ENCODE data around the gene PTPRZ1.

PTPRZ1 gene

DNA sequence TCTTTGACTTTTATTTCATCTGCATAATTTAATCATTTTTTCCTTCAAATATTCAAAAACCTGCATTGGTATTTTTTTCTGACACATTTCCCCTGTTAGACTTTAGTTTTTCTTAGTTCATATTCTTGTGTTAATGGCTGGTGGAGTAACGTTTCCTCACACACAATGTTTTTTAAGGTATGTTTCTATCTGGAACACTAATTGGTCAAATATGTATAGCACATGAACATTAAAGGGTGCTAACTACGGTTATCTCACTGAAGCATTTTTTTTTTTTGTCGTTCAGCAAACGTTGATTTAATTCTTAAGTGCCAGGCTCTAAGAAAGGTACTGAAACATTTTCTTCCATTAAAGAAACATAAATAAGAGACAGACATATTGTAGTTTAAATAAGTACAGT lies 87.7 kb downstream of the PTPRZ1 start:
- no peak for DNase-seq

DNA sequence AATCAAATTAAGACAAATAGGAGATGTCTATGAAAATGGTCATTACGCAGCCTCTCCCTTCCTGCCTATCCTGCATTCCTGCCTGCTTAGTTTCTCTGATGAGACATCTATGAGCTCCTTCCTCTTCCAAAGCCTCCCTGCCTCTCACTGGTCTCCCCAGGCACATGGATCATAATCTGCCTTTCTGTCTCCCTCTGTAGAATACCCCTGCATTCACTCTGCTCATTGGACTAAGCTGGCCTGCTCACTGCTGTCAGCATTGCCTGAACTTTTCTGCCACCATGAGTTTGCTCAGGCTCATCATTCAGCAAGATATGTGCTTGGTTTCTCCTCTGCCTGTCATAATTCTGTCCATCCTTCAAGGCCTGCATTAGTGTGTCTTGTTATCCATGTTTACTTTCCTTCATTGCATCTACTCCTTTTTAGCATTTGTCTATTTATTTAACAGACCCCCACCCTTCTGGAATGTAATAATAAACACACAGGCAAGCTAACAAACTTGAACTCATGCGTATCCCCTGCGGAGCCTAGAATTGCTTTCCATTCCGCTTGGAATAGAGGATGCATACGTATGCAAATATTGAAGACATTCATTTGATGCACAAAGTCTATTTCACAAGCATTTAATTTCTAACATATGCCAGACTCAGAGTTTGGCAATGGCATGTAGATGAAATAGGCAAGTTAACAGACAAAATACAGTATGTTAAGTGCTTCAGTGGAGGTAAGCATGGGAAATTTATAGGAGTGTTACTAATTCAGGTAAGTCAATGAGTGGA lies 88.3 kb downstream of the PTPRZ1 start:
- no peak for DNase-seq

DNA sequence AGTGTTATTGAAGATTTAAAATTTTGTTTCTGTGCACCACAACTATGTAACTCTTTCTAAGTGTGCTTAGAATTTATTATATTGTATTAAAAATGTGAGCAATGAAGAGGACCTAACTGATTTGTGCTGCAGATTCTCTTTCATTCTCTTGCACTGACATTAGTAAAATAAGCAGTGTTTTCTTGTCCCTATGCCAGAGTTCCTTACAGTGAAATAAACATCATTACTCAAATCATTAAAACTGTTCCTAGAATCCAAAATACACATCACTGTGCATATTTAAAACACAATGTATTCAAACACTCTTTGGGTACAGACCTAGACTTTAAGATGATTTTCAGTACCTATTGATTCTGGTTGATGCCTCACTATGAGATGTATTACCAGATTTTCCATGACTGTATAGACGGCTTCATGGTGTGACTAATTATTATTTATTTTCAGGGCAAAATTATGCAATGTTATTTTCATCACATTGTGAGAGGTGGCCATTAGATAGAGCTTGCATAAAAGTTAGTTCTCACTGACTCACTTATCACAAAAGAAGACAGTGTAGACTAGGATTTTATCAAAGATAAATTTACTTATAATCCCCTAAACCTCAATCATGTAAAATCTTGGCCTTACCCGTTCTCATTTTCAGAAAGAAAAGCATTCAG lies 93.4 kb downstream of the PTPRZ1 start:
- DNase-seq, result no peak

DNA sequence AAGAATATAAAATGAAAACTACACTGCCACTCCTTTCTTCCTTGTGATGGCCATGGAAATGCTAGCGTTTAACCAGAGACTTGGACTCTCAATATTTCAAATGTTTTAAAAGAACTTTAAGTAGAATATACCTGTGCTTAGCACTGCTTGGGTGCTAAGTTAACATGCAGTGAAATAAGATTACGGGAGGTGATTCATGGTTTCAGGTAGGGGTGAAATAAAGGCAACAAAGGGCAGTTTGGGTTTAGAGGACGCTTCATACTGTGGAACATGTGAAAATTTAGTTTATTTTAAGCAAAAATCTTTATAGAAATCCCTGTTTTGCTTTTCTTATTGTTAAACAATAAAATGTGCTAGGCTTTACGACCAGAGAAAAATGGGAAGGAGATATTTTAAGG lies 94.0 kb downstream of the PTPRZ1 start:
- no peak for DNase-seq

- no peak for DNase-seq
These were observed 112.6 kb downstream of the PTPRZ1 start for GRCh38 chr7:121985476-121986030.

GRCh38 chr7:121992068-121992467 lies 119.1 kb downstream of the PTPRZ1 start:
- no peak for DNase-seq

DNA sequence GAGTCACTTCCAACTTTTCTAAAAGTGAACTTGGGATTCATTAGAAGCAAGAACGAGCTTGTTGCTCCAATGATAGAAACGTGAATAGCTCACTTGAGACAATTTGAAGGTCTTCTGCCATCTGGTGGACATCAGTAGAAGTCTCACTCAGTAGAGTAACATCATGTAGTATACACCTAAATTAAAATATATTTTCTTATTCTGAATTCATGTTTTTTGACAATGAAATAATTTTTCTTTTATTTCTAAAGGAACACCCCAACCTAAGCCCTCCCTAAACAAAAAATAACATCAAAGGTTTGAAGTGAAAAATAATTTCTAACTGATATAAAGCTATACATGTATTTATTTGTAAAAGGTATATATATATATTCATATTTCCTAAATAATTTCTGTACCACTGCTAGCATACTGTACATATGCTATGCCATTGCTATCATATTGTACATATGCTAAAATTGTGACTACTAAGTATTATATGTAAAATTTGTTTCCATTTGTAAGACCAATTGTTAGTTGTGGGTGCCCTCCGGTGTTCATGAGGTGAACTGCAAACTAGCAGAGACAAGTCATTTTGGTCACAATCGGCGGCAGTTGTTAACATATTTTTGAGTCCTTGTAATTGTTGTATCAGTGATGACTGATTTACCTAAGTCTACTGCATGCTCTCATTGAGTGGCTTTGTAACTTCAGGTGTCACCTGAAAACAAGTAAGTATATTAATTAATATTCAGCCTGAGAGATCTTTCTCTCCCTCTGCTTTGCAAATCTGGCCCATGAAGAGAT lies 121.9 kb downstream of the PTPRZ1 start:
- DNase-seq, result peak in 1 of 4 experiments; percentile 2

DNA sequence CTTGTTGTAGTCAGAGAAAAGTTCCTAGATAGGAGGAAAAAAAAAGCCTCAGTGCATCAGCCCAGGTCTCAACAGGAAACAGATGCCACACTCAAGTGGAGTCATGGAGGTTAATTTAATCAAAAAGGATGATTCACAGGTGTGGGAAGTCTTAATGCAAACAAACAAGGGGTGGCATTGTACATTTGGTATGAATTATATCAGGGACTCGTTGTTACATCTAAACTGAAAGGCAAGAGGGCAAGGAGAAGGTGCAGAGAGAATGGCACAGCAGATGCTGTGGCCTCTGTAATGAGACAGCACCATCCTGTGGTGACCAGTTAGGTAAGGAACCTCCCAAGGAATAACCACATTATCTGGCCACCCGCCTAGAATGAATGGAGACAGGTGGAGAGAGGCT lies 133.7 kb downstream of the PTPRZ1 start:
- DNase-seq, result no peak

DNA sequence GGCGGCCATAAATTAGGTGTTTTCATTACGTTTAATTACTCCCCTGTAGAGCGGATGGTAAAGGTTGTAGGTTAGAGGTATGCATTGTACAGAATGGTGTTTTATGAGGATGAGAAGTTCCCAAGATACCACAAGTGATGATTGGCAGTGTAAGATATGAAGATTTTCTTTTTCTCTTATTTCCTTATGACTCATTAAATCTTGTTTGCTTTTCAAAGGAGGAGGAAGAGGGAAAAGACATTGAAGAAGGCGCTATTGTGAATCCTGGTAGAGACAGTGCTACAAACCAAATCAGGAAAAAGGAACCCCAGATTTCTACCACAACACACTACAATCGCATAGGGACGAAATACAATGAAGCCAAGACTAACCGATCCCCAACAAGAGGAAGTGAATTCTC lies 137.2 kb downstream of the PTPRZ1 start:
- DNase-seq, result no peak

DNA sequence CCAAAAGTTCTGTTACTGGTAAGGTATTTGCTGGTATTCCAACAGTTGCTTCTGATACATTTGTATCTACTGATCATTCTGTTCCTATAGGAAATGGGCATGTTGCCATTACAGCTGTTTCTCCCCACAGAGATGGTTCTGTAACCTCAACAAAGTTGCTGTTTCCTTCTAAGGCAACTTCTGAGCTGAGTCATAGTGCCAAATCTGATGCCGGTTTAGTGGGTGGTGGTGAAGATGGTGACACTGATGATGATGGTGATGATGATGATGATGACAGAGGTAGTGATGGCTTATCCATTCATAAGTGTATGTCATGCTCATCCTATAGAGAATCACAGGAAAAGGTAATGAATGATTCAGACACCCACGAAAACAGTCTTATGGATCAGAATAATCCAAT lies 140.1 kb downstream of the PTPRZ1 start:
- DNase-seq, result no peak

DNA sequence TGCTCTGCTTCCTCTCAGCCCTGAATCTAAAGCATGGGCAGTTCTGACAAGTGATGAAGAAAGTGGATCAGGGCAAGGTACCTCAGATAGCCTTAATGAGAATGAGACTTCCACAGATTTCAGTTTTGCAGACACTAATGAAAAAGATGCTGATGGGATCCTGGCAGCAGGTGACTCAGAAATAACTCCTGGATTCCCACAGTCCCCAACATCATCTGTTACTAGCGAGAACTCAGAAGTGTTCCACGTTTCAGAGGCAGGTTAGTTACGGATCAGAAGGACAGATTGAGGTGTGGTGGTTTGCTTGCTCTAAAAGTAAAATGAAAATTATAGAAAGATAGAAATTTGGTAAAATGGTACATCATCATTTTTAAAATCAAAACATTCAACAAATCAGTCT lies 140.7 kb downstream of the PTPRZ1 start:
- DNase-seq, result no peak

DNA sequence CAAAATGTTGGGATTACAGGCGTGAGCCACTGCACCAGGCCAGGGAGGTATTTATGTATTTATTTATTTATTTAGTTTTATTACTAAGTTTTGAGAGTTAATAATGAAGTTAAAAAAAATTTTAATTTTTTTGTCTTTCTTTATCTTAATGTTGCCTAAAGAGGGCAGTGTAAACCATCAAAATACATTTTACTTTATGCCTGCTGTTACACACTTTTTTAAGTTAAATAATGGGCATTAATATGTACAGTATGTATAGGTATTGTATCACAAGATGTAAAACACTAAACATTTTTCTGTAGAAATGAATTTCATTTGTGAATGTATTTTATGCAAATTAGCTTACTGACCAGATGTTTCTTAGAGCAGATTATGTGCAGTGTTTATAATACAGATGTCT lies 141.7 kb downstream of the PTPRZ1 start:
- no peak for DNase-seq

DNA sequence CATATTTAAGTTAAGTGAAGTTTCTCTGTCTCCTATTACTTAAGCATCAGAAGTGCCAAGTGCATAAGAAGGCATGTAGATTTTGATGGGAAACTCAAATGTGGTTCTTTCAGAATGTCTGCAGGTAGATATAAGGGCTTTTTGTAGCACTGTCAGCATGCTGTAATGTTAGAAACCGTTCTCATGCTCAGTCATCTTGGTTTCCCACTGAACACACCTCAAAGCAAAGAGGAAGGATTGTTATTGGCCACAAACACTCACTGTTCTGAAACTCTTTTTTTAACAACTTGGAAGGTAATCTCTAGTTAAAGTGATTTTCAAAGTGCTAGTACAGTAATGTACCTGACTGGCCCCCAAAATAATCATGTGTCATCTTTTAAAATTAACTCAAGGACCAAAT lies 145.1 kb downstream of the PTPRZ1 start:
- DNase-seq, result no peak

DNA sequence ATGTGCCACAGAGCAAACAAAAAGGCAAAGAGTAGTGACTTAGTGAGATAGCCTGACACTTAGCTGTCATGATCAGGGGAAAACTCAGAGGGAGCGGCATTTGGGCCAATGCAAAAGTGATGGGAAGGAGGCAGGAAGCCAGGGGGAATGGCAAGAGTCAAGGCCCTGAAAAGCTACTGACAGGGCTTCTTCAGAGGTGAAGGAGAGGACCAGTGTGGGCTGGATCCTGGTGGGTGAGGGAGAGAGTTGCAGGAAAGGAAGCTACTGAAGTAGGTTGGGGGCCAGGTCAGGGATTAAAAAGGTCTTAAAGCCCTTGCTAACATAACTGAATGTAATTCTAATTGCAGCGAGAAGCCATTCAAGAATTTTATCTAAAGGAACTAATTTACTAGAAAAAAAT lies 154.1 kb downstream of the PTPRZ1 start:
- no peak for DNase-seq

DNA sequence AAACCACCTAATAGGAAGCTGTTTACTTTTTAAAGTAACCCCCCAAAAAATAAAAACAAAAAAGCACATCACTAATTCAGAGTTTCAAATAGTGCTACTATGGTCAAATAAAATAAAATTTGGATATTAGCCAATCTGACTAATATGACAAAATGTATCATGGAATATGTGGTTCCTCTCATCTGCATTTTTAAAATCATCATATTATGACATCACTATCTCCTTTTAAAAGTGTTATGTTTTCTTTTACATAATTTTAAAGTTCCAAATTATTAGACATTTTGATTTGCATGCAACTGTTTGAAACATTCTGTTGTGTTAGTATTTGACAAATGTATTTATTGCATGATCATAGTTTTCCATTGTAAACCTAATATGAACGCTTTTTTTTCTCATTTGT lies 160.7 kb downstream of the PTPRZ1 start:
- no peak for DNase-seq

GRCh38 chr7:122035876-122036275 lies 162.9 kb downstream of the PTPRZ1 start:
- no peak for DNase-seq

- no peak for DNase-seq
These were observed 165.2 kb downstream of the PTPRZ1 start for GRCh38 chr7:122038134-122038533.

- no peak for DNase-seq
These were observed 165.9 kb downstream of the PTPRZ1 start for GRCh38 chr7:122038904-122039303.

DNA sequence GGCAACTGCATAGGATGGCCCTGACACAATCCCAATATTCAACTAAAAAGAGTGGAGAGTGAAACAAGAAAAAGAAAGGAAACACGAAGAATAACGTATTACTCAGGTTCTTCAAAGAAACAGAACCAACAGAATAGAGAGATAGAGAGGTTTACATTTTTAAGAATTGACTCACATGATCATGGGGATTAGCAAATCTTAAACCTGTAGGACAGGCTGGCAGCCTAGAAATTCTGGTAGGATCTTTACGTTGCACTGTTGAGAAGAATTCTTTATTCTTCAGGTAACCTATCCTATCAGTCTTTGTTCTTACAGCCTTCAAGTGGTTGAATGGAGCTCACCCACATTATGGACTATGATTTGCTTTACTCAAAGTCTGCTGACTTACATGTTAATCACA lies 167.2 kb downstream of the PTPRZ1 start:
- DNase-seq, result no peak

GRCh38 chr7:122046402-122046801 lies 173.4 kb downstream of the PTPRZ1 start:
- DNase-seq, result no peak

DNA sequence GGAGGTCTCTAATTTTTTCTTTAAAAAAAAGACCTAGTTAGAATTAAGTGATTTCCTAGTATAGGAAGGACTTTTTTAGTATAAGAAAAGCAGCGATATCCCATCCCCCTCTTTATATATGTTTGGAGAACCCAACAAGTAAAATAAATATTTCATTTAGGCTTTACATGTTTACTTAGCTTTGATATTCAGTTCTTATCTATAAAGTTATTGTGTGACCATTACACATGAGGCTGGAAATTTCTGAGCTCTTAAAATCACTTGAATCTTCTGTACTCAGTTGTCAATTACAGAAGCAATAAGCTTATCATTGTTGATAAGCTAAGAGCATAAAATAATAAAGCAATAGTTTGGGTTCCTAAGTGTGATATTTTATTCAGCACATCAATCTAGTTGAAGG lies 181.4 kb downstream of the PTPRZ1 start:
- DNase-seq, result no peak

- DNase-seq, result no peak
These were observed 182.1 kb downstream of the PTPRZ1 start for GRCh38 chr7:122055073-122055472.

GRCh38 chr7:122056977-122057376 lies 184.0 kb downstream of the PTPRZ1 start:
- DNase-seq, result no peak

DNA sequence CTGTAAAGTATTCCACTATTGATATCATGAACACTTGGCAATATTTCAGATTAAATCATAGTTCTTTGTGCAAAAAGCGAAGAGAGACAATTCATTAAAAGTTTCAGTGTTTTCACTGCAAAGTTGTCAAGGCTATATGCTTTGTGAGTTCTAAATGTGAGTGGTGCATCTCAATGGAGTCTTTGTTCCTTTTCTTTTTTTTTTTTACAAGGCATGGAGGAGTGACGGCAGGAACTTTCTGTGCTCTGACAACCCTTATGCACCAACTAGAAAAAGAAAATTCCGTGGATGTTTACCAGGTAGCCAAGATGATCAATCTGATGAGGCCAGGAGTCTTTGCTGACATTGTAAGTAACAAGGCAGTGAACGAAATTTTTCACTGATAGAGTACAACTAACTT lies 186.6 kb downstream of the PTPRZ1 start:
- no peak for DNase-seq

Measured in activated CD4-positive, CD25-positive, alpha-beta regulatory T cell (primary cell).